GM19463 (cell line): ENCODE results near the gene LY6G6F.

ENCODE experiments used
- ATAC-seq: cut with Tn5 transposase; IDR thresholded peaks from one replicate; pipeline ENCODE4 v1.9.1; 2021; ENCODE audit warnings: mild to moderate bottlenecking, moderate library complexity; ENCODE audit not compliant: unreplicated experiment

LY6G6F gene

GRCh38 chr6:31722173-31722572 is 15.5 kb downstream of the LY6G6F start:
- no peak for ATAC-seq

DNA sequence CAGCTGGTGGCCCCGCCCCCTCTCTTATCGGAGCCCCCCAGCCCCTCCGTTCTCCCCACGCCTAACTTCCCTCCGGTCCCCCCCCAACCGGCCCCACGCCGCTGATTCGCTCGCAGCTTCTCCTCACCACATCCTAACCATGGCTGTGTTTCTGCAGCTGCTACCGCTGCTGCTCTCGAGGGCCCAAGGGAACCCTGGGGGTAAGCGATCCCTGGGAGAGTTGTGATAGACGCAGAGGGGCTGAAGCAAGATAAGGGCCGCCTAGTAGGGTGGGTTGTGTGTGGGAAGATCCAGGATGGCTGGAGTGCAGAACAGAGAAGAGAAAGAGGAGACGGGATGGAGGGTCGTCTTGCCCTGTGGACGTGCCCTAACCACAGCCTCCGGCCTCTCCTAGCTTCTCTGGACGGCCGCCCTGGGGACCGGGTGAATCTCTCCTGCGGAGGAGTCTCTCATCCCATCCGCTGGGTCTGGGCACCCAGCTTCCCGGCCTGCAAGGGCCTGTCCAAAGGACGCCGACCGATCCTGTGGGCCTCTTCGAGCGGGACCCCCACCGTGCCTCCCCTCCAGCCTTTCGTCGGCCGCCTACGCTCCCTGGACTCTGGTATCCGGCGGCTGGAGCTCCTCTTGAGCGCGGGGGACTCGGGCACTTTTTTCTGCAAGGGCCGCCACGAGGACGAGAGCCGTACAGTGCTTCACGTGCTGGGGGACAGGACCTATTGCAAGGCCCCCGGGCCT is 16.7 kb downstream of the LY6G6F start, which contains the start of gene MPIG6B:
Gene MPIG6B (plus strand): TSS at position 129 of the 735 bp plus-strand sequence. CDS start 11 bp downstream, at position 140.
- no peak for ATAC-seq

DNA sequence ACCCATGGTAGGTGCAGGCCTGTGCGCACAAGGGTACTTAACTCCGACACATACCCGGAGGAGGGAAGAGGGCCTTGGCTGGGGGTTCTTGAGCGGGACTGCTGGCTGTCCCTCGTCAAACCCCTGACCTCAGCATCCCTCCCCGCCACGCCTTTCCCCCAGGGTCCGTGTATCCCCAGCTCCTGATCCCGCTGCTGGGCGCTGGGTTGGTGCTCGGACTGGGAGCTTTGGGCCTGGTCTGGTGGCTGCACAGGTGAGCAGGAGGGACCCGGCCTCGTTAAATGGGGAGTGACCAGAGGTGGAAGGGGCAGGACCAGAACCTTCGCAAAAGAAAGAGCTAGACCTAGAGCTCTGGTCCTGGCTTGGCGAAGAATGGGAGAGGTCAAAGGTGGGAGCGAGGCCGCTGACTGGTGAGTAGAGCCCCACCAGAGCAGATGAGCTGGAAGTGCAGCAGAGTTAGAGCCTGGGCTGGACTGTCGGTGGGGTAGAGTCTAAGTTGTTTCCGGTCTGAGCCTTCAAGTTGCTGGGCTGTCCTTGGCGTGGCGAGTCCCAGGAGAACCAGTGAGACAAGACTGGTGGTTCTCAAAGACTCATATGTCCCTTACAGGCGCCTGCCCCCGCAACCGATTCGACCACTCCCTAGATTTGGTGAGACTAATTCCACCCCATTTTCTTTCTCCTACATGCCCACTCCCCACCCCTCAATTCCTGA is 17.5 kb downstream of the LY6G6F start:
- no peak for ATAC-seq

DNA sequence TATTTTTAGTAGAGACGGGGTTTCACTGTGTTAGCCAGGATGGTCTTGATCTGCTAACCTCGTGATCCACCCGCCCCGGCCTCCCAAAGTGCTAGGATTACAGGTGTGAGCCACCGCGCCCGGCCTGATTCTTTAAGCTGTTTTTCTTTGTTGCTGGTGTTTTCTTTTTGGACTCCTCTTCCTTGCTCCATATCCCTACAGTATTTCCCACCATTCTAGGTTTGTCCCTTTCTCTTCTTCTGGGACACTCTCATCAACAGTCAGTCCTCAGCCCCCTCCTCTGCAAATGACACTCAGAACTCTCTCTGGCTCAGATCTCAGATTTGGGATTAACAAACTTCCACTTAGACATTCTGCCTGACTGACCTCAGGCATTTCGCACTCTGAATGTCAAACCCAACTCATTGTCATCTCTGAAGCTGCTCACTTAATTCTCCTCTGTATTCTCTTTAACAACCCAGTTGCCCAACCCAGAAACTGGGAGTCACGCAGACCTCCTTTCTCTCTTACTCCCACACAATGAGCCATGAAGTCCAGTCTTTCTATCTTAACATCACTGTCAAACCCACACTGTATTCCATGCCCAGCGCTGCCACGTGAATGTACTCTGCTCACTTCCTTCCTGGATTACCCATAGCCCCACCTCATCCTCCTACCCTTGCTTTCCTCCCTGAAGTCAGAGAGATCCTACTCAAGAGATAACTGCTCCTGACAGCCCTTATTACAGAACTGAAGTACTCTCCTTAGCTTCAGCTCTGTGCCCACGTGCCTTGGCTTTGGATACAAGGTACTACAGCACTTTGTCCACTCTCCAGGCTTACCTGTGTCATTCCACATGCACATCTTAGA is 19.1 kb downstream of the LY6G6F start:
- no peak for ATAC-seq

DNA sequence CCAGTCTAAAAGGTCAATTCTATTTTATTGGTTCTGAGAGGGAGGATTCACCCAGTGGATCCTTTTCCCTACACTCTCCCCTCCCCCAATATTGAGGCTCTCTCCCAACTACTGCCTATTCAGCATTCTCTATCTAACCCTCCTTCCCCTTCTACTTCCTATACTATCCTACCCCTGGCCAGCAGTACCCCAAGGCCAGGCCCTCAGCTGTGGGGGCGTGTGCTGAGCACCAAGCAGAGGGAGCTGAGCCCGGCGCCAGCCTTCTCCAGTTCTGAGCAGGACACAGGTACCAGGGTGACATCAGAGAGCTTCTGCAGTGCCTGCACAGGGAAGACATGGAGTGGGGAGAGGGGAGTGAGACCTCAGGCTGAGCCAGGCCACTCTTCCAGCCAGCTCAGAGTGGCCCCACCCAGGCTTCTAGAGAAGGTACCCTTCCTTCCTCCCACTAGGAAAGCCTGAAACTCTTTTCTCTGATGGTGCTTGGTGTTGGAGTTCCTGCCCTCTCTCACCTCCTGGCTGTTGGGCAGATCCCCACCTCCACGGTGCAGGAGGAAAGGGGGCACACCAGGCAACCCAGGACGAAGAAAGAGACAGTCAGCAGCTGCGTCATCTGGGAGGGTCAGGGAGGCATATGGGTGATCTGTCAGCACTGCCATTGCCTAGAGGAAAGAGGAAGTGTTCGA is 20.5 kb downstream of the LY6G6F start:
- peak; percentile 59 for ATAC-seq

DNA sequence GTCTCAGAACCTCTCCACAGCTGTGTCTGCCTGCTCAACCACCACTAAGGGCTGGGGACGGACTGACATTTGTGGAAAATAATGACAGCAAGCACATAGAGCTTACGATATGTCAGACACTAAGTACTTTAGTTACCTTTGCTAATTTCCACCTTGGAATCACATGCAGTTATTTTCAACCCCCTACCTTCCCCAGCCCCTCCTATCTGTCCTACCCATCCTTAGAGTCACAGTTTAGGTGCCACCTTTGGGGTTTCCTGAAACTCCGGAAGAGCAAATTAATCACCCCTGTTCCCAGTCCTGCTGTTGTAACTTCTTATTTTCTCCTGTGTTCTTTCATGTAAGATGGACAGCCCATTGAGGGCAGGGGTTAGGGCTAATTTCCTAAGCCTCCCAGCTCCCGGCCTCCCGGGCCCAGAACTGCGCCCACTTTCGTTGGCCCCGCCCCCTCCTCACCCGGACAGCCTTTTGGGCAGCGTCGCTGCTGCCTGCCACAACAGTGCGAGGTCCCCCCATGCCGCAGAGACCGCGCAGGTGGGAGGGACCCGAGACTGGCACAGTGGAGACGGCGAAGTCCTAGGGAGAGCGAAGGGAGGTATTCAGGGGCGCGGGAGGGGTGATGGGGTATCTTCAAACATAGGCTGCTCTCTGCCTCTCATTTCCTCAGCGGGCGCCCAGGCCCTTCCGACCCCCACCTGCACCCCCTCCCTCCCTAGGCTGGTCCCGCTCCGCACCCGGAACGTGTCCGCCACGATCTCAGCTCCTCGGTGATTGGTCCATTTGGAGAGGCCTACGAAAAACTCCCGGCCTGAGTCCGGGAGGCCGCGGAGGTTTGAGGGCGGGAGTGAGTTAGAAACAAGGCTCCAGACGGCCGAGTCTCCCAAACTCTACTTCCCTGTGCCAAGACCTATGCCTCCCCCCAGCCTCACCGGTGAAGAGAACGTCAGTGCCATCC is 21.3 kb downstream of the LY6G6F start:
- ATAC-seq: no peak

DNA sequence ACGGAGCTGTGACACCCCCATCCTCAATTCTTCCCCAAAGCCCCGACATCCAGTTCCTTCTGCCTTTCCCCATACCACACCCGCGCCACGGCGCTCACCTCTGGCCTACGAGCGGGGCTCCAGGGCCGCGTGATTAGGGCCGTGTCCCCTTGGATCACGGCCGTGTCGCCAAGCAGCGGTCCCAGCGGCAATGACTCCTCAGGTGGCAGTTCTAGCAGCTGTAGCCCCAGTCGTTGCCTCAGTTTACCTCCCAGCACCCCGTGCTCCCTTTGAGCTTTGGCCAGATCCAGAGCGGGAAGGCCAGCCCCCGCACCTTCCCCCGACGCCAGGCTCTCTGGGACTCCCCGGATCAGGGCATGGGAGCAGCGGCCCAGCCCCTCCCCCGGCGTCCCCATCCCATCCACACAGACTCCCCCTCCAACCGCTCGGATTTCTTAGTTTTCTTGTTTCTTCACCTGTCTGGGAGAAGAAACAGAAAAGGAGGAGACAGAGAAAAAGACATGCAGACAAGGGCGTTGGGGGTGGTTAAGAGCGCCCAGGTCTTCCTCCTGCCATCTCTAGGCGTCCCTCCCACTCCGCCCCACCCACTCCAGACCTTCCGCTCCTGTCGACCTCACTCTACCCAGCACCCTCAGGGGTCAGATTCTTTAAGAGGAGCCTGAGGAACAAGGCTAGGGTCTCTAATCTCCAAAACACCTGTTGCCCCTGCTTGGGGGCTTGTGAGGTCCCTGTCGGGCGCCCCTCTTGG is 22.3 kb downstream of the LY6G6F start, which contains the start of gene DDAH2:
Gene DDAH2 (minus strand): TSS at position 533 of the 748 bp plus-strand sequence. CDS start 138 bp downstream, at position 395.
- ATAC-seq: no peak

GRCh38 chr6:31729515-31729978 is 22.9 kb downstream of the LY6G6F start:
- ATAC-seq: peak; percentile 48

DNA sequence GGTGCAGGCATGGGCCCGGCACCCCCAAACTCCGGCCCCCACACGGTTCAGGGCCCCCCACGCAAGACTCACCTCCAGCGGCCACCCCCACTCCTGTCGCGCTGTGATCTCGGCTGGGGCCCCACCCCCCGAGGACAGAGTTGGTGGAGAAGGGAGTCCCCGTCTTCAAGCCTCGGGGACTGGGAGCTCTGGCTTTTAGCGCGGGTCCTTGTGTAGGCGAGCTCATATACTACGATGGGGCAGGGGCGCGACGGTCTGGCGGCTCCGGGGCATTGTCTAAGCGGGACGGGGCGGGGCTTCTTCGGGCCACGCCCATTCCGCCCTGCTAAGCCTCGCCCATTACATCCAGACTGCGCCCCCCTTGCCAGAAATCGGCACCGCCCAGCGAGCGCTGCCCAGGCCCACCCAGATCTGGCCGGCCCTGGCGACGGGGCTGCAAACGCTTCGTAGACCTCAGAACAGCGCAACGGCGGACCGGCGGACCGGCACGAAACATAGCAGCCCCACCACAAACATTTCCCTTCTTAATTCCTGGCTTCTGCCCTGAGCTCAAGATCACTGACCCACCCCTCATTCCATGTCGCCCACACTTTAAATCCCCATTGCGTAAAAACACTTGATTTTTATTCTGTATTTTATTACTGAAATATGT is 23.4 kb downstream of the LY6G6F start:
- ATAC-seq: no peak

DNA sequence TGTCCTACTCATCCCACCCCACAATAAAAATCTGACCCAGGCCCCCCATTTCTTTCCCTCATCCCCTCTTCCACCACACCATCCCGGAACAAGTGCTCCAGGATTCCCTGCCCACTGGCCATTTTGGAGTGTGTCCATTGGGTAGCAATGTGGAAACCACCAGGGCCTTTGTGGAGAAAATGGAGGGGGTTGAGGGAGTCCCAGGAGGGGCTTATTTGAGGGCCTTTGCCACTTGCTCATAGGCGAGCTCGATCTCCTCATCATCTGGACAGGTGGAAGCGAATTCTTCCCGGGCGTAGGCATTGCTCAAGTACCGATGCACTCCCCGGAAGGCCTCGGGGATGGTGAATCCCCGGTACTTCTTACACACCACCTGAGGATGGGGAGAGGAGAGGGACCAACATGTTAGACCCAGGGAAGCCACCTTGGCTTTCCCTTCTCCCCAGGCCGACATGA is 24.0 kb downstream of the LY6G6F start:
- no peak for ATAC-seq

DNA sequence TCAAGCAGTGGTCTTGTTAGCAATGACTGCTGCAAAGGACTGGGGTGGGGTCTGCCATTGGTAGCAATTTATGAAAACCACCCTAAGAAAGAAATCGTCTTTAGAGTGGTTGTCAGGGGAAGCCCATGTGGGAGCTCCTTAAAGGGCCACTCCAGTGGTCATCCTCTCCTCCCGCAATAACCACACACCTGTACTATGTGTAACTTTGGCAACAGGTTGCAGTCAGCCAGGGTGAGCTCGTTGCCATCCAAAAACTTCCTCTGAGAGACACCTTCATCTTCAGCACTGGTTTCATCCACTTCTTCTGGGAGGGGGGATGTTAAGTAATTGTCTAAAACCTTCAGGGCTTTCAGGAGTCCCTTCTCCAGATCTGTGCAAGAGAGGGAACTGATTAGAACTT is 25.4 kb downstream of the LY6G6F start:
- ATAC-seq: no peak

GRCh38 chr6:31733734-31734133 is 27.1 kb downstream of the LY6G6F start:
- no peak for ATAC-seq

- ATAC-seq: no peak
These were observed 27.7 kb downstream of the LY6G6F start for GRCh38 chr6:31734247-31734820.

DNA sequence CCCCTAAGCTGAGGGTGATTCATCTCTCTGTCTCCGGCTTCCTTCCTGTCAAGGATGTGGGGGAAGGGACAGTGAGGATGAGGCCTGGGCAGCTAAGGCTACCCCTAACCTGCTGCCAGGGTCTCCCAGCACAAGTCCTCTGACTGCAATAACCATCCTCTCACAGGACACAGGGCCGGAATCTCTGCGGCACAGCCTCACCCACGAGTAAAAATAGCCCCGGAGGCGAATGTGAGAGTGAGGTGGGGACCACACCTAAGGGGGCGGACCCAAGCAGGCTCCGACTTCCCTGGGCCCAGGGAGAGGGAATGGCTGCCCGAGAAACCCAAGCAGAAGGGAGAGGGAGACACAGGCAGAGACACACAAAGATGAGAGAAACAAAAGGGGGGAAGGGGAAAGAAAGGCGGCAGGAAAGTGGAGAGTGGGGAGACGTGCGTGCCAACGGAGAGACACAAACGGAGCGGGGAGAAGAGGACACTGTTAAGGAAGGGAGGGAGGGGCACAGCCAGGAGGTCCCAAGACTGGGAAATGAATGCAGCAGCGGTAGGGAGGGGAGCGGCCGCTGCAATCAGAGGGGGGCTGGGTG is 28.2 kb downstream of the LY6G6F start:
- peak; percentile 29 for ATAC-seq

GRCh38 chr6:31736021-31736767 is 29.5 kb downstream of the LY6G6F start, which contains the start of gene CLIC1:
Gene CLIC1 (minus strand): TSS chr6:31736530. CDS start chr6:31736300, 230 bp downstream.
- ATAC-seq: peak; percentile 27

GRCh38 chr6:31736768-31737314 is 30.2 kb downstream of the LY6G6F start:
- no peak for ATAC-seq
